A549 (cell line): ENCODE data around the gene EFCAB8.

Experiments
- BHLHE40 ChIP-seq: IDR thresholded peaks from 2 replicates; pipeline ENCODE4 v1.6.1; 2012; ENCODE audit warnings: low read depth, low read length, inconsistent platforms
- CHD4 ChIP-seq: fragments of 200-600 bp; sonication (generic); IDR thresholded peaks from 2 replicates; pipeline ENCODE4 v1.6.1; 2016; ENCODE audit warnings: antibody characterized with exemption, mild to moderate bottlenecking, borderline replicate concordance
- MAFK ChIP-seq: fragments of 450-650 bp; IDR thresholded peaks from 2 replicates; pipeline ENCODE4 v1.6.1; 2014; ENCODE audit not compliant: partially characterized antibody
- NFE2L2 ChIP-seq: fragments of 150-350 bp; conservative IDR thresholded peaks from 2 replicates; pipeline ENCODE4 v1.6.1; 2014; ENCODE audit warnings: low read length
- TF ChIP-seq, protein P1 (sequence below): fragments of >200 bp; sonication (Bioruptor Twin); formaldehyde crosslinking; IDR thresholded peaks from 3 replicates; pipeline ENCODE4 v1.5.1; 2016

- TF ChIP-seq BHLHE40 (no peak), CHD4 (no peak), MAFK (no peak), NFE2L2 (no peak)
- TF ChIP-seq, protein P1, sequence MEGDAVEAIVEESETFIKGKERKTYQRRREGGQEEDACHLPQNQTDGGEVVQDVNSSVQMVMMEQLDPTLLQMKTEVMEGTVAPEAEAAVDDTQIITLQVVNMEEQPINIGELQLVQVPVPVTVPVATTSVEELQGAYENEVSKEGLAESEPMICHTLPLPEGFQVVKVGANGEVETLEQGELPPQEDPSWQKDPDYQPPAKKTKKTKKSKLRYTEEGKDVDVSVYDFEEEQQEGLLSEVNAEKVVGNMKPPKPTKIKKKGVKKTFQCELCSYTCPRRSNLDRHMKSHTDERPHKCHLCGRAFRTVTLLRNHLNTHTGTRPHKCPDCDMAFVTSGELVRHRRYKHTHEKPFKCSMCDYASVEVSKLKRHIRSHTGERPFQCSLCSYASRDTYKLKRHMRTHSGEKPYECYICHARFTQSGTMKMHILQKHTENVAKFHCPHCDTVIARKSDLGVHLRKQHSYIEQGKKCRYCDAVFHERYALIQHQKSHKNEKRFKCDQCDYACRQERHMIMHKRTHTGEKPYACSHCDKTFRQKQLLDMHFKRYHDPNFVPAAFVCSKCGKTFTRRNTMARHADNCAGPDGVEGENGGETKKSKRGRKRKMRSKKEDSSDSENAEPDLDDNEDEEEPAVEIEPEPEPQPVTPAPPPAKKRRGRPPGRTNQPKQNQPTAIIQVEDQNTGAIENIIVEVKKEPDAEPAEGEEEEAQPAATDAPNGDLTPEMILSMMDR, result no peak
Measured at GRCh38 chr20:32918751-32919150, 60.0 kb downstream of the EFCAB8 start.
